ENCODE measurements around the gene INCA1.

INCA1 gene

DNA sequence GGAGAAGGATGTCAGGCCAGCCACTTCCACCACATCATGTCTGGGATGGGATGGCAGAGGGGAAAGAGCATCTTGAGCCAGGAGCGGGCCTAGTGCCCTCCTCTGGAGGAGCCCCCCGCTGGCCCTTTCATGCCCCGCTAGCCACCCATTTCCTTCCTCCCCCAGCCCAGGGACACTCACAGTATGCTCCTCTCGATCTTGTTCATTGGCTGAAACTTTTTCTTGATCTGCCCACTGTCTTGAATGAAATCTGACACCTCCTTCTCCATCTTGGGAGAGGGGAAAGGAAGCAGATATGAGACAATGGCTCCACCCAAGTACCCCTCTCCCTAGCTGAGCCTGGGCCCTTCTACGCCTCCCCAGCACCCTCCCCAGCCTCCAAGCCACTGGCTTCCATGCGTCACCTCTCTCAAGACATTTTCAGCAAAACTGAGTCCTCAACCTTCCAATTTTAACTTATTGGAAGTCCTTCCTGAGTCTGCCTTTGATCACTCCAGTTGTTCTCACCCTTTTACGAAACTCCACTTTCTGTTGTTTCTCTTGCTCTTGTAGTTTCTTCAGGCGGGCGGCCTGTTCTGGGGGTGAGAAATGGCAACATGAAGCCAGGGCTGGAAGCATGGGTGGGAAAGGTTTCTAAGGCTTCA, 36.9 kb downstream of the INCA1 start:
- Histone ChIP-seq H3K9me2 (replicated peaks; ENCODE audit: insufficient read depth, low read length) (no peaks in the 10 kb centered on the region), H3F3A (ENCODE audit: insufficient read depth) (no peaks in the 10 kb centered on the region), H3K9ac (ENCODE audit: low read length) (no peak overlapping the region), H3K4me3 (ENCODE audit: insufficient read depth, low read length, poor library complexity, severe bottlenecking) (no peak overlapping the region), H4K20me1 (ENCODE audit: low read depth, low read length) (no peaks in the 10 kb centered on the region), H3K27me3 (ENCODE audit: low read length) (no peaks in the 10 kb centered on the region), H3K4me2 (ENCODE audit: low read depth, low read length, poor library complexity, severe bottlenecking) (no peak overlapping the region), H3K27ac (ENCODE audit: low read depth, low read length) (no peak overlapping the region), H3K79me2 (ENCODE audit: insufficient read depth, low read length) (no peaks in the 10 kb centered on the region), H3K36me3 (ENCODE audit: low read length) (no peaks in the 10 kb centered on the region), H2AFZ (ENCODE audit: low read depth, low read length, severe bottlenecking) (no peak overlapping the region), H3K9me3 (ENCODE audit: insufficient read depth, low read length) (no peaks in the 10 kb centered on the region)
- no peak for TF ChIP-seq EZH2phosphoT487 (conservative IDR thresholded peaks at IDR 0.05; ENCODE audit: low read length)
- TF ChIP-seq, protein P1, sequence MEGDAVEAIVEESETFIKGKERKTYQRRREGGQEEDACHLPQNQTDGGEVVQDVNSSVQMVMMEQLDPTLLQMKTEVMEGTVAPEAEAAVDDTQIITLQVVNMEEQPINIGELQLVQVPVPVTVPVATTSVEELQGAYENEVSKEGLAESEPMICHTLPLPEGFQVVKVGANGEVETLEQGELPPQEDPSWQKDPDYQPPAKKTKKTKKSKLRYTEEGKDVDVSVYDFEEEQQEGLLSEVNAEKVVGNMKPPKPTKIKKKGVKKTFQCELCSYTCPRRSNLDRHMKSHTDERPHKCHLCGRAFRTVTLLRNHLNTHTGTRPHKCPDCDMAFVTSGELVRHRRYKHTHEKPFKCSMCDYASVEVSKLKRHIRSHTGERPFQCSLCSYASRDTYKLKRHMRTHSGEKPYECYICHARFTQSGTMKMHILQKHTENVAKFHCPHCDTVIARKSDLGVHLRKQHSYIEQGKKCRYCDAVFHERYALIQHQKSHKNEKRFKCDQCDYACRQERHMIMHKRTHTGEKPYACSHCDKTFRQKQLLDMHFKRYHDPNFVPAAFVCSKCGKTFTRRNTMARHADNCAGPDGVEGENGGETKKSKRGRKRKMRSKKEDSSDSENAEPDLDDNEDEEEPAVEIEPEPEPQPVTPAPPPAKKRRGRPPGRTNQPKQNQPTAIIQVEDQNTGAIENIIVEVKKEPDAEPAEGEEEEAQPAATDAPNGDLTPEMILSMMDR (IDR thresholded peaks at IDR 0.05; ENCODE audit: insufficient read depth, low read length, poor library complexity, severe bottlenecking), result no peak

DNA sequence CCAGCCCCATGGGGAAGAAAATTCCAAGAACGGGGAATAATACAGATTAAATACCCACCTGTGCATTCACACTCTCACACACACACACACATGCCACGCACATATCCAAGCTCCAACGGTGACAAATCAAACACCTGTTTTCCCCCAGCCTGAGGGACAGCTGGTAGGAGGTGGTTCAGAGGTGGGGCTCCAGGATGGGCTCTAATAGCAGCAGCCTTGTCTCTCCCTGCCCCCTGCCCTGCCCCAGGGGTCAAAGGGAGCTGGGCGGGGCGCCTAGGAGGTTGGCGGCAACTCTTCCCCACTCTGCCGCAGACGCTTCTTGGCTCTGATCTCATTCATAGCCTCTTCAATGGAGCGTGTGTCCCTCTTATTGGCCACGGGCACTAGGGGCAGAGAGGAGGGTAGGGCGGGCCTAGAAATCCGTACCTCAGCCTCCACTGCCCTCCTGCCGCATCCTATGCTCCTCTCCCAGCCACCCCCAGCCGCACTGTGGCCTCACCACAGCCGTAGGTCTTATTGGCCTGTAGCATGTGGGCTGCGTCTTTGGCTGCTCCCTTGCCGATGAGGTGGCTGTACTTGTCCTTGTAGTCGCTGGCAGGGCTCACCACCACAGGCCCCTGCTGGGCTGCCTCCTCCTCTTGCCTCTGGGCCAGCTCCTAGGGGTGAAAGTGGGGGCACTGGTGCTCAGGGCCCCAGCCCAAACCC, 37.9 kb downstream of the INCA1 start:
- Histone ChIP-seq H3K36me3 (ENCODE audit: low read length) (no peaks in the 10 kb centered on the region), H3K4me3 (ENCODE audit: insufficient read depth, low read length, poor library complexity, severe bottlenecking) (no peak overlapping the region), H3K9me3 (ENCODE audit: insufficient read depth, low read length) (no peaks in the 10 kb centered on the region), H3K27me3 (ENCODE audit: low read length) (no peaks in the 10 kb centered on the region), H3K4me2 (ENCODE audit: low read depth, low read length, poor library complexity, severe bottlenecking) (no peak overlapping the region), H3K79me2 (ENCODE audit: insufficient read depth, low read length) (no peaks in the 10 kb centered on the region), H4K20me1 (ENCODE audit: low read depth, low read length) (no peaks in the 10 kb centered on the region), H3K9me2 (replicated peaks; ENCODE audit: insufficient read depth, low read length) (no peaks in the 10 kb centered on the region), H3K27ac (ENCODE audit: low read depth, low read length) (no peak overlapping the region), H3K9ac (ENCODE audit: low read length) (no peak overlapping the region), H2AFZ (ENCODE audit: low read depth, low read length, severe bottlenecking) (no peak overlapping the region), H3F3A (ENCODE audit: insufficient read depth) (no peaks in the 10 kb centered on the region)
- TF ChIP-seq, protein P1 (IDR thresholded peaks at IDR 0.05; ENCODE audit: insufficient read depth, low read length, poor library complexity, severe bottlenecking), result no peak
- no peak for TF ChIP-seq EZH2phosphoT487 (conservative IDR thresholded peaks at IDR 0.05; ENCODE audit: low read length)

DNA sequence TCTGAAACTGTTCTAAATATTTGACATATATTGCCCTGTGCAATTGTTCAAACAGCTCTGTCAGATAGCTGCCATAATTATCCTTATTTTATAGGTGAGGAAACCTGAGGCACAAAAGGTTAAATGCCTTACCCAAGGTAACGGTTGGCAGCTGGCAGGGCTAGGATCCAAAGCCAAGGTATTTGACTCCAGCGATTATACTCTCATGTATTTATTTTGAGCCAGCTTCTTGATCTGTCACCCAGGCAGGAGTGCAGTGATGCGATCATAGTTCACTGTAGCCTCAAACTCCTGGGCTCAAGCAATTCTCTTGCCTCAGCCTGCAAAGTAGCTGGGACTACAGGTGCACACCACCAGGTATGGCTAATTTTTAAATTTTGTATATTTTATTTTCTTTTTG, 39.2 kb downstream of the INCA1 start:
- Histone ChIP-seq H3K4me3 (ENCODE audit: insufficient read depth, low read length, poor library complexity, severe bottlenecking) (no peak overlapping the region), H3K27me3 (ENCODE audit: low read length) (no peaks in the 10 kb centered on the region), H3K27ac (ENCODE audit: low read depth, low read length) (no peak overlapping the region), H3K9ac (ENCODE audit: low read length) (no peak overlapping the region), H3K79me2 (ENCODE audit: insufficient read depth, low read length) (no peaks in the 10 kb centered on the region), H3K9me2 (replicated peaks; ENCODE audit: insufficient read depth, low read length) (no peaks in the 10 kb centered on the region), H3F3A (ENCODE audit: insufficient read depth) (no peaks in the 10 kb centered on the region), H4K20me1 (ENCODE audit: low read depth, low read length) (no peaks in the 10 kb centered on the region), H2AFZ (ENCODE audit: low read depth, low read length, severe bottlenecking) (no peak overlapping the region), H3K9me3 (ENCODE audit: insufficient read depth, low read length) (no peaks in the 10 kb centered on the region), H3K4me2 (ENCODE audit: low read depth, low read length, poor library complexity, severe bottlenecking) (no peak overlapping the region), H3K36me3 (ENCODE audit: low read length) (no peaks in the 10 kb centered on the region)
- TF ChIP-seq, protein P1 (IDR thresholded peaks at IDR 0.05; ENCODE audit: insufficient read depth, low read length, poor library complexity, severe bottlenecking), result no peak
- no peak for TF ChIP-seq EZH2phosphoT487 (conservative IDR thresholded peaks at IDR 0.05; ENCODE audit: low read length)
